Measurements from ENCODE around the gene LSS.

DNA sequence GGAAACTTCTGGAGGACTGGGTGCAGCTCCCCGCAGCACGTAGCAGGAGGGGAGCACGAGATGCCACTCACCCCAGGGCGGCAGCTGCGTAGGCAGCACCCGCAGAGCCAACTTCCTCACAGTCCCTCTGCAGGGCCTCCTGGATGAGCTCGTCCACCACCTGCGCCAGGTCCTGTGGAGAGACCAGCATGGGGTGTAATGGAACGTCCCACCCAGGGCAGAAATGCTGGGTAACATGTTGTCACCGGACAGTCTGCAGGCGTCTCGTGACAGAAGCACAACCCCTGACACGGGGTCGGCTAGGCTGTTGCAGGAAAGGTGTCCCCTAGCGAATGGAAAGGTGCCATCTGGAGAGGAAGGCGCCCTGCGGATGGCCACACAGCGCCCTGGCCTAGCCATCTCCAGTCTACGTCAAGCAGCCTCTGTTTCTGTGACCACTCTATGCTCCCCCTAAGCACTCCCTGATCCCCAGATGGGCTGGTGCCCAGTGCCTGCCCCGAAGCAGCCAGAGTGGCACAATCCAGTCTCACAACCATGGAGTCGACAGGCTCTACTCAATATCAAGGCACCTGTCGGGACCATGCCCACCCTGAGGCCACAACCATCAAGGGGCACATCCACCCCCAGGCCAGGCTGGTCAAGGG lies 35.6 kb upstream of the LSS start:
- TF ChIP-seq CTCF (IDR thresholded peaks at IDR 0.05; ENCODE audit: low read depth, low read length) = no peak
- no peak for TF ChIP-seq MYC (IDR thresholded peaks at IDR 0.05; ENCODE audit: low read depth, low read length)
- no peak for TF ChIP-seq POLR2A (IDR thresholded peaks at IDR 0.05; ENCODE audit: extremely low read depth, insufficient read length)

All from NB4 (cell line).